ENCODE results near the gene EPHA5.

Gene EPHA5

GRCh38 chr4:65589921-65590320 lies 80.4 kb downstream of the EPHA5 start:
- Mint-ChIP-seq H3K36me3 (ENCODE audit: low read depth) (no peaks in the 10 kb centered on the region), H3K9me3 (peaks cover 16% of the 10 kb centered on the region), H3K27me3 (no peaks in the 10 kb centered on the region), H3K27ac (no peak overlapping the region), H3K4me1 (ENCODE audit: low read depth) (no peaks in the 10 kb centered on the region), H3K4me3 (no peak overlapping the region)
- DNase-seq, result no peak

- H3K4me1 Mint-ChIP-seq (ENCODE audit: low read depth), result no peaks in the 10 kb centered on the region
- DNase-seq, result no peak
- no peak overlapping the region for H3K4me3 Mint-ChIP-seq
- no peak overlapping the region for H3K27ac Mint-ChIP-seq
- no peaks in the 10 kb centered on the region for H3K27me3 Mint-ChIP-seq
- no peaks in the 10 kb centered on the region for H3K36me3 Mint-ChIP-seq (ENCODE audit: low read depth)
- H3K9me3 Mint-ChIP-seq, result peaks cover 15% of the 10 kb centered on the region
Measured at GRCh38 chr4:65589331-65589730, 81.0 kb downstream of the EPHA5 start.

- no peak overlapping the region for H3K4me3 Mint-ChIP-seq
- H3K4me1 Mint-ChIP-seq (ENCODE audit: low read depth), result no peaks in the 10 kb centered on the region
- peaks cover 2% of the 10 kb centered on the region for H3K9me3 Mint-ChIP-seq
- no peaks in the 10 kb centered on the region for H3K27me3 Mint-ChIP-seq
- DNase-seq, result no peak
- H3K36me3 Mint-ChIP-seq (ENCODE audit: low read depth), result no peaks in the 10 kb centered on the region
- no peak overlapping the region for H3K27ac Mint-ChIP-seq
Measured at GRCh38 chr4:65580551-65580950, 89.7 kb downstream of the EPHA5 start.

GRCh38 chr4:65566473-65566872 lies 103.8 kb downstream of the EPHA5 start:
- Mint-ChIP-seq H3K27me3 (no peaks in the 10 kb centered on the region), H3K4me3 (no peak overlapping the region), H3K27ac (no peak overlapping the region), H3K4me1 (ENCODE audit: low read depth) (no peaks in the 10 kb centered on the region), H3K9me3 (peaks cover 7% of the 10 kb centered on the region), H3K36me3 (ENCODE audit: low read depth) (no peaks in the 10 kb centered on the region)
- no peak for DNase-seq

- Mint-ChIP-seq H3K4me1 (ENCODE audit: low read depth) (no peaks in the 10 kb centered on the region), H3K4me3 (no peak overlapping the region), H3K36me3 (ENCODE audit: low read depth) (no peaks in the 10 kb centered on the region), H3K27me3 (no peaks in the 10 kb centered on the region), H3K27ac (no peak overlapping the region), H3K9me3 (peaks cover 4% of the 10 kb centered on the region)
- DNase-seq, result no peak
Measured at GRCh38 chr4:65561164-65561563, 109.1 kb downstream of the EPHA5 start.

GRCh38 chr4:65559270-65559669 lies 111.0 kb downstream of the EPHA5 start:
- no peak for DNase-seq
- Mint-ChIP-seq H3K27ac (no peak overlapping the region), H3K9me3 (peaks cover 7% of the 10 kb centered on the region), H3K4me1 (ENCODE audit: low read depth) (no peaks in the 10 kb centered on the region), H3K4me3 (no peak overlapping the region), H3K36me3 (ENCODE audit: low read depth) (no peaks in the 10 kb centered on the region), H3K27me3 (no peaks in the 10 kb centered on the region)

GRCh38 chr4:65552057-65552456 lies 118.2 kb downstream of the EPHA5 start:
- Mint-ChIP-seq H3K36me3 (ENCODE audit: low read depth) (no peaks in the 10 kb centered on the region), H3K4me3 (no peak overlapping the region), H3K27me3 (no peaks in the 10 kb centered on the region), H3K9me3 (peaks cover 8% of the 10 kb centered on the region), H3K4me1 (ENCODE audit: low read depth) (no peaks in the 10 kb centered on the region), H3K27ac (no peak overlapping the region)
- DNase-seq, result no peak

GRCh38 chr4:65550500-65550899 lies 119.8 kb downstream of the EPHA5 start:
- Mint-ChIP-seq H3K27me3 (no peaks in the 10 kb centered on the region), H3K4me3 (no peak overlapping the region), H3K27ac (no peak overlapping the region), H3K4me1 (ENCODE audit: low read depth) (no peaks in the 10 kb centered on the region), H3K36me3 (ENCODE audit: low read depth) (no peaks in the 10 kb centered on the region), H3K9me3 (peaks cover 11% of the 10 kb centered on the region)
- DNase-seq, result no peak

- H3K9me3 Mint-ChIP-seq, result peaks cover 7% of the 10 kb centered on the region
- H3K36me3 Mint-ChIP-seq (ENCODE audit: low read depth), result no peaks in the 10 kb centered on the region
- H3K27ac Mint-ChIP-seq, result no peak overlapping the region
- H3K27me3 Mint-ChIP-seq, result no peaks in the 10 kb centered on the region
- no peaks in the 10 kb centered on the region for H3K4me1 Mint-ChIP-seq (ENCODE audit: low read depth)
- no peak overlapping the region for H3K4me3 Mint-ChIP-seq
- DNase-seq, result no peak
Measured at GRCh38 chr4:65546882-65547416, 123.3 kb downstream of the EPHA5 start.

- Mint-ChIP-seq H3K27me3 (no peaks in the 10 kb centered on the region), H3K4me1 (ENCODE audit: low read depth) (no peaks in the 10 kb centered on the region), H3K9me3 (peaks cover 7% of the 10 kb centered on the region), H3K4me3 (no peak overlapping the region), H3K36me3 (ENCODE audit: low read depth) (no peaks in the 10 kb centered on the region), H3K27ac (no peak overlapping the region)
- no peak for DNase-seq
Measured at GRCh38 chr4:65538571-65538970, 131.7 kb downstream of the EPHA5 start.

- DNase-seq, result no peak
- no peak overlapping the region for H3K4me3 Mint-ChIP-seq
- H3K9me3 Mint-ChIP-seq, result peaks cover 2% of the 10 kb centered on the region
- H3K4me1 Mint-ChIP-seq (ENCODE audit: low read depth), result no peaks in the 10 kb centered on the region
- H3K27me3 Mint-ChIP-seq, result no peaks in the 10 kb centered on the region
- H3K36me3 Mint-ChIP-seq (ENCODE audit: low read depth), result no peaks in the 10 kb centered on the region
- H3K27ac Mint-ChIP-seq, result no peak overlapping the region
Measured at GRCh38 chr4:65535113-65535512, 135.2 kb downstream of the EPHA5 start.

- Mint-ChIP-seq H3K4me3 (no peak overlapping the region), H3K4me1 (ENCODE audit: low read depth) (no peaks in the 10 kb centered on the region), H3K27me3 (no peaks in the 10 kb centered on the region), H3K27ac (no peak overlapping the region), H3K9me3 (peaks cover 5% of the 10 kb centered on the region), H3K36me3 (ENCODE audit: low read depth) (no peaks in the 10 kb centered on the region)
- no peak for DNase-seq
Measured at GRCh38 chr4:65521666-65522065, 148.6 kb downstream of the EPHA5 start.

- no peaks in the 10 kb centered on the region for H3K4me1 Mint-ChIP-seq (ENCODE audit: low read depth)
- H3K9me3 Mint-ChIP-seq, result peaks cover 12% of the 10 kb centered on the region
- H3K4me3 Mint-ChIP-seq, result no peak overlapping the region
- DNase-seq, result no peak
- H3K27ac Mint-ChIP-seq, result no peak overlapping the region
- H3K27me3 Mint-ChIP-seq, result no peaks in the 10 kb centered on the region
- no peaks in the 10 kb centered on the region for H3K36me3 Mint-ChIP-seq (ENCODE audit: low read depth)
Measured at GRCh38 chr4:65515646-65516045, 154.6 kb downstream of the EPHA5 start.

GRCh38 chr4:65510976-65511375 lies 159.3 kb downstream of the EPHA5 start:
- Mint-ChIP-seq H3K9me3 (peaks cover 17% of the 10 kb centered on the region), H3K4me1 (ENCODE audit: low read depth) (no peaks in the 10 kb centered on the region), H3K4me3 (no peak overlapping the region), H3K27me3 (no peaks in the 10 kb centered on the region), H3K36me3 (ENCODE audit: low read depth) (no peaks in the 10 kb centered on the region), H3K27ac (no peak overlapping the region)
- no peak for DNase-seq

GRCh38 chr4:65508168-65508567 lies 162.1 kb downstream of the EPHA5 start:
- no peak overlapping the region for H3K27ac Mint-ChIP-seq
- H3K9me3 Mint-ChIP-seq, result peaks cover 17% of the 10 kb centered on the region
- no peak overlapping the region for H3K4me3 Mint-ChIP-seq
- H3K27me3 Mint-ChIP-seq, result no peaks in the 10 kb centered on the region
- no peak for DNase-seq
- H3K4me1 Mint-ChIP-seq (ENCODE audit: low read depth), result no peaks in the 10 kb centered on the region
- H3K36me3 Mint-ChIP-seq (ENCODE audit: low read depth), result no peaks in the 10 kb centered on the region

- no peaks in the 10 kb centered on the region for H3K36me3 Mint-ChIP-seq (ENCODE audit: low read depth)
- no peaks in the 10 kb centered on the region for H3K4me1 Mint-ChIP-seq (ENCODE audit: low read depth)
- no peak for DNase-seq
- H3K9me3 Mint-ChIP-seq, result peaks cover 14% of the 10 kb centered on the region
- H3K27ac Mint-ChIP-seq, result no peak overlapping the region
- H3K4me3 Mint-ChIP-seq, result no peak overlapping the region
- no peaks in the 10 kb centered on the region for H3K27me3 Mint-ChIP-seq
Measured at GRCh38 chr4:65502131-65502701, 168.1 kb downstream of the EPHA5 start.
